ENCODE measurements around the gene PER3. TPM values are rescaled to one million over a fixed set of nuclear protein-coding genes. Genes with fewer than 3 reads are reported as not detected.

The PER3 gene
- total and polyA plus RNA-seq, 2 of the 8 experiments (the other 6 are each of a cell fraction or from before 2014, with no cell fraction given): 8.3 to 9.3 TPM

GRCh38 chr1:7745783-7746182 is 38.3 kb upstream of the PER3 start (continued):
- TF ChIP-seq, protein P1, sequence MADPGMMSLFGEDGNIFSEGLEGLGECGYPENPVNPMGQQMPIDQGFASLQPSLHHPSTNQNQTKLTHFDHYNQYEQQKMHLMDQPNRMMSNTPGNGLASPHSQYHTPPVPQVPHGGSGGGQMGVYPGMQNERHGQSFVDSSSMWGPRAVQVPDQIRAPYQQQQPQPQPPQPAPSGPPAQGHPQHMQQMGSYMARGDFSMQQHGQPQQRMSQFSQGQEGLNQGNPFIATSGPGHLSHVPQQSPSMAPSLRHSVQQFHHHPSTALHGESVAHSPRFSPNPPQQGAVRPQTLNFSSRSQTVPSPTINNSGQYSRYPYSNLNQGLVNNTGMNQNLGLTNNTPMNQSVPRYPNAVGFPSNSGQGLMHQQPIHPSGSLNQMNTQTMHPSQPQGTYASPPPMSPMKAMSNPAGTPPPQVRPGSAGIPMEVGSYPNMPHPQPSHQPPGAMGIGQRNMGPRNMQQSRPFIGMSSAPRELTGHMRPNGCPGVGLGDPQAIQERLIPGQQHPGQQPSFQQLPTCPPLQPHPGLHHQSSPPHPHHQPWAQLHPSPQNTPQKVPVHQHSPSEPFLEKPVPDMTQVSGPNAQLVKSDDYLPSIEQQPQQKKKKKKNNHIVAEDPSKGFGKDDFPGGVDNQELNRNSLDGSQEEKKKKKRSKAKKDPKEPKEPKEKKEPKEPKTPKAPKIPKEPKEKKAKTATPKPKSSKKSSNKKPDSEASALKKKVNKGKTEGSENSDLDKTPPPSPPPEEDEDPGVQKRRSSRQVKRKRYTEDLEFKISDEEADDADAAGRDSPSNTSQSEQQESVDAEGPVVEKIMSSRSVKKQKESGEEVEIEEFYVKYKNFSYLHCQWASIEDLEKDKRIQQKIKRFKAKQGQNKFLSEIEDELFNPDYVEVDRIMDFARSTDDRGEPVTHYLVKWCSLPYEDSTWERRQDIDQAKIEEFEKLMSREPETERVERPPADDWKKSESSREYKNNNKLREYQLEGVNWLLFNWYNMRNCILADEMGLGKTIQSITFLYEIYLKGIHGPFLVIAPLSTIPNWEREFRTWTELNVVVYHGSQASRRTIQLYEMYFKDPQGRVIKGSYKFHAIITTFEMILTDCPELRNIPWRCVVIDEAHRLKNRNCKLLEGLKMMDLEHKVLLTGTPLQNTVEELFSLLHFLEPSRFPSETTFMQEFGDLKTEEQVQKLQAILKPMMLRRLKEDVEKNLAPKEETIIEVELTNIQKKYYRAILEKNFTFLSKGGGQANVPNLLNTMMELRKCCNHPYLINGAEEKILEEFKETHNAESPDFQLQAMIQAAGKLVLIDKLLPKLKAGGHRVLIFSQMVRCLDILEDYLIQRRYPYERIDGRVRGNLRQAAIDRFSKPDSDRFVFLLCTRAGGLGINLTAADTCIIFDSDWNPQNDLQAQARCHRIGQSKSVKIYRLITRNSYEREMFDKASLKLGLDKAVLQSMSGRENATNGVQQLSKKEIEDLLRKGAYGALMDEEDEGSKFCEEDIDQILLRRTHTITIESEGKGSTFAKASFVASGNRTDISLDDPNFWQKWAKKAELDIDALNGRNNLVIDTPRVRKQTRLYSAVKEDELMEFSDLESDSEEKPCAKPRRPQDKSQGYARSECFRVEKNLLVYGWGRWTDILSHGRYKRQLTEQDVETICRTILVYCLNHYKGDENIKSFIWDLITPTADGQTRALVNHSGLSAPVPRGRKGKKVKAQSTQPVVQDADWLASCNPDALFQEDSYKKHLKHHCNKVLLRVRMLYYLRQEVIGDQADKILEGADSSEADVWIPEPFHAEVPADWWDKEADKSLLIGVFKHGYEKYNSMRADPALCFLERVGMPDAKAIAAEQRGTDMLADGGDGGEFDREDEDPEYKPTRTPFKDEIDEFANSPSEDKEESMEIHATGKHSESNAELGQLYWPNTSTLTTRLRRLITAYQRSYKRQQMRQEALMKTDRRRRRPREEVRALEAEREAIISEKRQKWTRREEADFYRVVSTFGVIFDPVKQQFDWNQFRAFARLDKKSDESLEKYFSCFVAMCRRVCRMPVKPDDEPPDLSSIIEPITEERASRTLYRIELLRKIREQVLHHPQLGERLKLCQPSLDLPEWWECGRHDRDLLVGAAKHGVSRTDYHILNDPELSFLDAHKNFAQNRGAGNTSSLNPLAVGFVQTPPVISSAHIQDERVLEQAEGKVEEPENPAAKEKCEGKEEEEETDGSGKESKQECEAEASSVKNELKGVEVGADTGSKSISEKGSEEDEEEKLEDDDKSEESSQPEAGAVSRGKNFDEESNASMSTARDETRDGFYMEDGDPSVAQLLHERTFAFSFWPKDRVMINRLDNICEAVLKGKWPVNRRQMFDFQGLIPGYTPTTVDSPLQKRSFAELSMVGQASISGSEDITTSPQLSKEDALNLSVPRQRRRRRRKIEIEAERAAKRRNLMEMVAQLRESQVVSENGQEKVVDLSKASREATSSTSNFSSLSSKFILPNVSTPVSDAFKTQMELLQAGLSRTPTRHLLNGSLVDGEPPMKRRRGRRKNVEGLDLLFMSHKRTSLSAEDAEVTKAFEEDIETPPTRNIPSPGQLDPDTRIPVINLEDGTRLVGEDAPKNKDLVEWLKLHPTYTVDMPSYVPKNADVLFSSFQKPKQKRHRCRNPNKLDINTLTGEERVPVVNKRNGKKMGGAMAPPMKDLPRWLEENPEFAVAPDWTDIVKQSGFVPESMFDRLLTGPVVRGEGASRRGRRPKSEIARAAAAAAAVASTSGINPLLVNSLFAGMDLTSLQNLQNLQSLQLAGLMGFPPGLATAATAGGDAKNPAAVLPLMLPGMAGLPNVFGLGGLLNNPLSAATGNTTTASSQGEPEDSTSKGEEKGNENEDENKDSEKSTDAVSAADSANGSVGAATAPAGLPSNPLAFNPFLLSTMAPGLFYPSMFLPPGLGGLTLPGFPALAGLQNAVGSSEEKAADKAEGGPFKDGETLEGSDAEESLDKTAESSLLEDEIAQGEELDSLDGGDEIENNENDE (IDR thresholded peaks at IDR 0.05; ENCODE audit: insufficient replicate concordance, low read length): no peak
- no peak for TF ChIP-seq KDM5A (IDR thresholded peaks at IDR 0.05; ENCODE audit: low read length)
- TF ChIP-seq, protein P2, sequence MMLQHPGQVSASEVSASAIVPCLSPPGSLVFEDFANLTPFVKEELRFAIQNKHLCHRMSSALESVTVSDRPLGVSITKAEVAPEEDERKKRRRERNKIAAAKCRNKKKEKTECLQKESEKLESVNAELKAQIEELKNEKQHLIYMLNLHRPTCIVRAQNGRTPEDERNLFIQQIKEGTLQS (IDR thresholded peaks at IDR 0.05; ENCODE audit: insufficient read depth, low read depth, low read length): no peak
- no peak for TF ChIP-seq YY1 (IDR thresholded peaks at IDR 0.05; ENCODE audit: low read depth, low read length)
- TF ChIP-seq POU5F1 (IDR thresholded peaks at IDR 0.05; ENCODE audit: low read depth, low read length): no peak
- no peak for TF ChIP-seq POLR2A (IDR thresholded peaks at IDR 0.05; ENCODE audit: control extremely low read depth in 1 of 2, low read depth in 2 of 2, low read length in 2 of 2)
- TF ChIP-seq RXRA (IDR thresholded peaks at IDR 0.05; ENCODE audit: insufficient read depth, low read depth, low read length): no peak
- TF ChIP-seq, protein P3, sequence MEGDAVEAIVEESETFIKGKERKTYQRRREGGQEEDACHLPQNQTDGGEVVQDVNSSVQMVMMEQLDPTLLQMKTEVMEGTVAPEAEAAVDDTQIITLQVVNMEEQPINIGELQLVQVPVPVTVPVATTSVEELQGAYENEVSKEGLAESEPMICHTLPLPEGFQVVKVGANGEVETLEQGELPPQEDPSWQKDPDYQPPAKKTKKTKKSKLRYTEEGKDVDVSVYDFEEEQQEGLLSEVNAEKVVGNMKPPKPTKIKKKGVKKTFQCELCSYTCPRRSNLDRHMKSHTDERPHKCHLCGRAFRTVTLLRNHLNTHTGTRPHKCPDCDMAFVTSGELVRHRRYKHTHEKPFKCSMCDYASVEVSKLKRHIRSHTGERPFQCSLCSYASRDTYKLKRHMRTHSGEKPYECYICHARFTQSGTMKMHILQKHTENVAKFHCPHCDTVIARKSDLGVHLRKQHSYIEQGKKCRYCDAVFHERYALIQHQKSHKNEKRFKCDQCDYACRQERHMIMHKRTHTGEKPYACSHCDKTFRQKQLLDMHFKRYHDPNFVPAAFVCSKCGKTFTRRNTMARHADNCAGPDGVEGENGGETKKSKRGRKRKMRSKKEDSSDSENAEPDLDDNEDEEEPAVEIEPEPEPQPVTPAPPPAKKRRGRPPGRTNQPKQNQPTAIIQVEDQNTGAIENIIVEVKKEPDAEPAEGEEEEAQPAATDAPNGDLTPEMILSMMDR (IDR thresholded peaks at IDR 0.05; ENCODE audit: control extremely low read depth in 1 of 3, insufficient read depth in 1 of 3, low read depth in 1 of 3, low read length in 3 of 3): no peak
- TF ChIP-seq CTBP2 (IDR thresholded peaks at IDR 0.05; ENCODE audit: borderline replicate concordance, insufficient read depth, insufficient read length, low read length): no peak

Measured in H1 (cell line).